Breast epithelium (tissue), 4 donors: ENCODE data around the gene SMIM28. TPM values are rescaled to one million over a fixed set of nuclear protein-coding genes. Genes with fewer than 3 reads are reported as not detected.

ENCODE experiments used
- DNase-seq, 2 donors: peaks; one replicate each; pipeline ENCODE4 v3.0.0-alpha.2; 2019; ENCODE audit warnings: low spot score in 2 of 2
- H3K27ac ChIP-seq, 2 donors: fragments of 200-600 bp; sonication (generic) in 1 of 2; one replicate each; pipeline ENCODE4 v1.5.1; 2016 to 2019; ENCODE audit warnings: mild to moderate bottlenecking in 1 of 2
- H3K27me3 ChIP-seq, 2 donors: fragments of 200-600 bp; sonication (generic) in 1 of 2; one replicate each; pipeline versions ENCODE4 v1.5.1 to v1.6.0; 2017 to 2019; ENCODE audit warnings: control low read depth in 1 of 2, mild to moderate bottlenecking in 1 of 2
- H3K36me3 ChIP-seq: fragments of 200-600 bp; one replicate; pipeline ENCODE4 v1.5.1; 2019
- H3K4me1 ChIP-seq, 2 donors: fragments of 200-600 bp; sonication (generic); one replicate each; pipeline ENCODE4 v1.5.1; 2016 to 2019; ENCODE audit warnings: control low read depth in 1 of 2
- H3K4me3 ChIP-seq, 3 donors: fragments of 200-600 bp; sonication (generic); 1 replicate in 2 of 3; 2 replicates in 1 of 3; pipeline ENCODE4 v1.5.1; 2016 to 2019; ENCODE audit warnings: mild to moderate bottlenecking in 3 of 3, moderate library complexity in 2 of 3
- H3K9me3 ChIP-seq, 2 donors: fragments of 200-600 bp; sonication (generic) in 1 of 2; one replicate each; pipeline ENCODE4 v1.5.1; 2016 to 2019; ENCODE audit warnings: control low read depth in 1 of 2
- POLR2A ChIP-seq: fragments of 450-650 bp; IDR thresholded peaks from one replicate; pipeline ENCODE4 v1.6.1; 2016; ENCODE audit warnings: antibody characterized with exemption, mild to moderate bottlenecking, moderate library complexity
- POLR2AphosphoS5 ChIP-seq, 3 donors: sonication (generic); formaldehyde crosslinking; IDR thresholded peaks; one replicate each; pipeline ENCODE4 v1.6.1; 2017; ENCODE audit warnings: antibody characterized with exemption in 3 of 3
- intact Hi-C: fragments of 100-400 bp; cut with DNase I; formaldehyde crosslinking; loops from one replicate; pipeline ENCODE4 v1.15.1; 2023; ENCODE audit warnings: low total_unique reads
- total RNA-seq, 3 donors: library from RNA; depleted of rRNA; stranded (reverse); fragments of >200 nt; gene quantifications; one replicate each; pipeline ENCODE4 v1.1.0, GENCODE V29; 2016
- TF ChIP-seq, protein P1 (sequence below), 3 donors: fragments of 450-650 bp; IDR thresholded peaks; one replicate each; pipeline ENCODE4 v1.5.1; 2016 to 2017; ENCODE audit warnings: antibody characterized with exemption in 3 of 3, mild to moderate bottlenecking in 3 of 3, moderate library complexity in 3 of 3

Gene SMIM28
- total RNA-seq, 3 donors from 2014 or later: not detected

DNA sequence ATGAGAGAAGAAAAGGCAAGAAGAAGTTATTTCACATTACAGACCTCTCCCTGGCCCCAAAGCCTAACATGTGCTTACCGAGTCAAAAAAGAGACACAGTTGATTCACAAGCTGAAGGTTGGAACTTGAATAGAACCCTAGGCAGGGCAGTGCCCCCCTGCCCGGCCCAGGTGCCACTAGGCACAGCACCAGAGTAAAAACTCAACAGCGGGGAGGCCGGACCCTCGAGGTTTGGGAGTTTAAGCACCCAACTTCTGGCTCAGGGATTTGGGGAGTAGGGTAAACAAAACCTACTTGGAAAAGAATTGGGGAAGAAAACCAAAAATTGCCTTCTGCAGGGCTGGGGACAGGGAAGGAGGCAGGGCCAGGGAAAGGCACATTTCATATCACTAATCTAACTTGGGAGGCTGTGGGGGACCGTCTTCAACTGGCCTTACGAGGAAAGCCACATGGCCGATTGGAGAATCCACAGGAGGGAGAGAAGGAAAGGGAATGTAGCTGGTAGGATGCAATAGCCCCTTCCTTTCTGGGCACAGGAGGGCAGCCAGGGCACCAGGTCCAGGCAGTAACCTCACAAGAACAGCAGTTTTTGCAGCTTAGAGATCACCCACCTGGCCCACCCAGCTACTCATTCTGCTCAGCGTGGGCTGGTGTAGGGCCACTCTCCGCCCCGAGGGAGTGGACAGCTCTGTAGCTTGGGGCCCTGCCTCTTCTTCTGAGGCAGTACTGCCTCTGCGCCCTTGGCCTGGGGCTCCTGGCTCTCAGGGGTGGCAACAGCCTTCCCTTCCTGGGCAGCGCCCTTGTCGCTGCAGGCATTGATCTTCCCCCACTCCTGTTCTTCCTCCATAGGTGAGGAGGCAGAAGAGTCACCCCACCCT, 24.5 kb downstream of the SMIM28 start:
- Histone ChIP-seq H3K4me1 (no peaks in the 10 kb centered on the region), H3K9me3 (no peaks in the 10 kb centered on the region), H3K4me3 (no peak overlapping the region), H3K36me3 (no peaks in the 10 kb centered on the region), H3K27me3 (no peaks in the 10 kb centered on the region), H3K27ac (no peak overlapping the region)
- intact Hi-C loops: no loop called here
- no peak for DNase-seq
- no peak for TF ChIP-seq POLR2A
- TF ChIP-seq, protein P1, sequence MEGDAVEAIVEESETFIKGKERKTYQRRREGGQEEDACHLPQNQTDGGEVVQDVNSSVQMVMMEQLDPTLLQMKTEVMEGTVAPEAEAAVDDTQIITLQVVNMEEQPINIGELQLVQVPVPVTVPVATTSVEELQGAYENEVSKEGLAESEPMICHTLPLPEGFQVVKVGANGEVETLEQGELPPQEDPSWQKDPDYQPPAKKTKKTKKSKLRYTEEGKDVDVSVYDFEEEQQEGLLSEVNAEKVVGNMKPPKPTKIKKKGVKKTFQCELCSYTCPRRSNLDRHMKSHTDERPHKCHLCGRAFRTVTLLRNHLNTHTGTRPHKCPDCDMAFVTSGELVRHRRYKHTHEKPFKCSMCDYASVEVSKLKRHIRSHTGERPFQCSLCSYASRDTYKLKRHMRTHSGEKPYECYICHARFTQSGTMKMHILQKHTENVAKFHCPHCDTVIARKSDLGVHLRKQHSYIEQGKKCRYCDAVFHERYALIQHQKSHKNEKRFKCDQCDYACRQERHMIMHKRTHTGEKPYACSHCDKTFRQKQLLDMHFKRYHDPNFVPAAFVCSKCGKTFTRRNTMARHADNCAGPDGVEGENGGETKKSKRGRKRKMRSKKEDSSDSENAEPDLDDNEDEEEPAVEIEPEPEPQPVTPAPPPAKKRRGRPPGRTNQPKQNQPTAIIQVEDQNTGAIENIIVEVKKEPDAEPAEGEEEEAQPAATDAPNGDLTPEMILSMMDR (IDR thresholded peaks at IDR 0.05): no peak
- TF ChIP-seq POLR2AphosphoS5 (IDR thresholded peaks at IDR 0.05): no peak

DNA sequence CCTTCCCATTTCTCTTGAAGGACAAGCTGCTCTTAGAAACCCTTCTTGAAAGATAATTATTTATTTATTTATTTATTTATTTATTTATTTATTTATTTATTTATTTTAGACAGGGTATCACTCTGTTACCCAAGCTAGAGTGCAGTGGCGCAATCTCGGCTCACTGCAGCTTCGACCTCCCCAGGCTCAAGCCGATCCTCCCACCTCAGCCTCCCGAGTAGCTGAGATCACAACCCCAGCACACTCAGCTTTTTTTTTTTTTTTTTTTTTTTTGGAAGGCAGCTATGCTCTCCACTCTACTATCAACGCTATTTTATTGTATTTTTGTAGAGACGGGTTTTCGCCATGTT, 25.1 kb downstream of the SMIM28 start:
- Histone ChIP-seq H3K4me3 (peak overlapping the region; percentile 77 to 88 (median 79)), H3K27me3 (no peaks in the 10 kb centered on the region), H3K27ac (peak overlapping the region; percentile 93 to 99), H3K9me3 (no peaks in the 10 kb centered on the region), H3K4me1 (no peaks in the 10 kb centered on the region), H3K36me3 (peaks cover 1% of the 10 kb centered on the region)
- intact Hi-C loops: no loop called here
- no peak for TF ChIP-seq POLR2A
- TF ChIP-seq POLR2AphosphoS5 (IDR thresholded peaks at IDR 0.05): no peak
- TF ChIP-seq, protein P1 (IDR thresholded peaks at IDR 0.05): no peak
- DNase-seq: no peak

DNA sequence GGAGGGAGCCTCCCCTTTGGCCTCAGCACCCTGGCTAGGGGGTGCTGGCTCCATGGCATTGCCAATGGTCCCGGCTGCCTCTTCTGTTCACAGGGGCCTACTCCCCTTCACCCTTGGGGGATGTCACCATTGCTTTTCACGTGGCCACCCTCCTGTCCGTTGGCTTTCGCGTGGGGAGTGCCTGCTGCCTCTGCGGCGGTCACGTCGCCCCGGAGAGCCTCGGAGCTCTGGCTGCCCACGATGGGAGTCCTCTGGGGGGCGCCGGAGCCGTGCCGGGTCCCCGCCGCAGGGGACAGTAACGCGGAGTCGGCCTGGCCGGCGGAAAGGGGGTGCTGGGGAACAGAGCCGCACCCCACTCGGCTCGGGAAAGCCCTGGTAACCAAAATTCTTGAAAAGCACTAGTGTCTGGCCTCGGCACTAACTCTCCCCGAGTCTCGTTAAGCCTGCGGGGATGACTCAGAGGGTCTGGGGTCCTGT, 25.7 kb downstream of the SMIM28 start:
- H3K27ac ChIP-seq: peak overlapping the region; percentile 93 to 99
- H3K4me3 ChIP-seq: peak overlapping the region; percentile 77 to 88 (median 79)
- H3K36me3 ChIP-seq: peaks cover 4% of the 10 kb centered on the region
- no peaks in the 10 kb centered on the region for H3K27me3 ChIP-seq
- DNase-seq: no peak
- no peak for TF ChIP-seq POLR2A
- TF ChIP-seq, protein P1 (IDR thresholded peaks at IDR 0.05): no peak
- no peak for TF ChIP-seq POLR2AphosphoS5 (IDR thresholded peaks at IDR 0.05)
- H3K4me1 ChIP-seq: no peaks in the 10 kb centered on the region
- H3K9me3 ChIP-seq: no peaks in the 10 kb centered on the region
- intact Hi-C loops: no loop called here

DNA sequence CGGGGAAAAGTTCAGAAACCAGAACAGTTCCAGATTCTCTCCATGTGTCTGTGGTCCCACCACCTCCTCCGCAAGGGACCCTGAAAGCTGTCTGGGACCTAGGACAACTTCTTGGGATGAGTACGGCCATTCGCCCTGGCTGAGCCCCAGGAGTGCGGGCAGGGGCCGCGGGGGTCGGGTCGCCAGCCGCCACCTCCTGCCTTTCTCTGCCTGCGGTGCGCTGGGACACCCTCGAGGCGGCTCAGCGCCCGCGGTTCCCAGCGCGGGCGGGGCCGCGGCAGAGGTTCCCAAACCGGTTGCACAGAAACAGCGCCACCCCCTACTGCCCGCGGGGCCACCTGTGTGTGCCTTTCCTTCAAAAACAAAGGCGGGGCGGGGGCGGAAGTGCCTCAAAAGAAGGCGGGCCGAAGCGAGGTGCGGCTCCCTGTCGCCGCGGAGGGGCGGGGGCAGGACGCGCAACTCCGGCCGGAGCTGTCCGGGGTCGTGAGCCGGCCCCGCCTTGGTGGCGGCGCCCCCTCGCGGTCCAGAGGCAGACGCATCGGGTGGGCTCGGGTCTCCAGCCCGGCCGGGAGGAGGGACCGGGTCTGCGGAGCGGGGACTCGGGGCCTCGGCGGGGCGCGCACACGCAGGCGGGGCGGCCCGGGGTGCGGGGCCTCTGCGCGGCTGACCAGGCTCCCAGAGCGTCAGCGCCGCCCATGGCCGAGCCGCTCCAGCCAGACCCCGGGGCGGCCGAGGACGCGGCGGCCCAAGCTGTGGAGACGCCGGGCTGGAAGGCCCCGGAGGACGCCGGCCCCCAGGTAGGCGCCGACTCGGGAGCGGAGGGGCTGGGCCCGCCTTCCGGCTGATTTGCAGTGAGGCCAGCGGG, 26.3 kb downstream of the SMIM28 start, which contains the start of gene HEBP2:
HEBP2 (plus strand) TSS at position 423 of the 865 bp plus-strand sequence; CDS start at position 696, 273 bp downstream.
- Histone ChIP-seq H3K27ac (peak within 1 kb of the TSS; percentile 93 to 99), H3K4me3 (peak within 1 kb of the TSS; percentile 77 to 88 (median 79)), H3K27me3 (no peaks in the 10 kb centered on the region), H3K4me1 (no peaks in the 10 kb centered on the region), H3K36me3 (peaks cover 4% of the 10 kb centered on the region), H3K9me3 (no peaks in the 10 kb centered on the region)
- peak; percentile 97 to 98 for DNase-seq
- intact Hi-C loops: no loop called here
- TF ChIP-seq POLR2A (peak; percentile 58), POLR2AphosphoS5 (IDR thresholded peaks at IDR 0.05) (peak; percentile 61 to 87 (median 69))
- TF ChIP-seq, protein P1 (IDR thresholded peaks at IDR 0.05): peak in 2 of 3 donors; percentile 4 to 45
